Medulla oblongata (tissue), 1 donor: ENCODE measurements around the gene MRGPRG.

Experiments
- DNase-seq: peaks from one replicate; pipeline ENCODE4 v3.0.0-alpha.2; 2015; ENCODE audit errors: extremely low spot score

MRGPRG gene

DNA sequence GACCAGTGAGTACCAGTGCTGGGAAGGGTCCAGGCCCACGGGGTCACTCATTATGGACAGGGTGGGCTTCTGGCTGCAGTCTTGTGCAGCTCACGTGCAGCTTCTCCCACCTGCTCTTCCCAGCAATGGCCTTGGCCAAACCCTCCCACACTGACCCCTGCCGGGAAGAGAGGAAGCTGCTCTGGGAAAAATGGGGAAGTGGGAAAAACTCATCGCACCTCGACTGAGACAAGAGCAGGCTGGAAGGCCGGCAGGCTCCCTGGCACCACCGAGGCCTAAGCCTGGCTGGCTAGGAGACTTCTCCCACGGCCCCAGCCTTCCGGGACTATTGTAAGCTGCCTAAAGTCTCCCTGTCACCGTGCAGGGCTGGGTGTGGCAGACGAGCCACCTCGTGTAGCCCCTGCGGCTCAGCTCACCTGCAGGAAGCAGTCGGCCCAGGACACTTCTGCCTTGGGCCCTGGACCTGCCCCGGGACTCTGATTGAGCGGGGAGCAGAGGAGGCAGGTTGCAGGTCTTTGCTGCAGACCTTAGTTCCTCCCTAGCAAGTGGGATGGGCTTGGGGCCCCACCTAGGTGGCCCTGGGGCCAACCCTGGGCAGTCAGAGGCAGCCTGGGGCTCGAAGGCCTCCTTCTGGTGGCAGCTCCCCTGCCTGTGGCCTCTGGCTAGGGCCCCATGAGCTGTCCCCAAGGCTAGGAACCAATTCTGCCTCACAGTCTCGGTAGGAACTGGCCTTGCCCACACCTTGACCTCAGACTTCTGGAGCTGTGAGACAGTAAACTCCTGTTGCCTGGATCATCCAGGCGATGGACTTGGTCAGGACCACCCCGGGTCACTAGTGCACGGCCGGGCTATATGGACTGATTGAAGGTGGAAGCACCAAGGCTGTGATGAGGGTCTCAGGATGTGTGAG is 23.1 kb downstream of the MRGPRG start:
- no peak for DNase-seq

DNA sequence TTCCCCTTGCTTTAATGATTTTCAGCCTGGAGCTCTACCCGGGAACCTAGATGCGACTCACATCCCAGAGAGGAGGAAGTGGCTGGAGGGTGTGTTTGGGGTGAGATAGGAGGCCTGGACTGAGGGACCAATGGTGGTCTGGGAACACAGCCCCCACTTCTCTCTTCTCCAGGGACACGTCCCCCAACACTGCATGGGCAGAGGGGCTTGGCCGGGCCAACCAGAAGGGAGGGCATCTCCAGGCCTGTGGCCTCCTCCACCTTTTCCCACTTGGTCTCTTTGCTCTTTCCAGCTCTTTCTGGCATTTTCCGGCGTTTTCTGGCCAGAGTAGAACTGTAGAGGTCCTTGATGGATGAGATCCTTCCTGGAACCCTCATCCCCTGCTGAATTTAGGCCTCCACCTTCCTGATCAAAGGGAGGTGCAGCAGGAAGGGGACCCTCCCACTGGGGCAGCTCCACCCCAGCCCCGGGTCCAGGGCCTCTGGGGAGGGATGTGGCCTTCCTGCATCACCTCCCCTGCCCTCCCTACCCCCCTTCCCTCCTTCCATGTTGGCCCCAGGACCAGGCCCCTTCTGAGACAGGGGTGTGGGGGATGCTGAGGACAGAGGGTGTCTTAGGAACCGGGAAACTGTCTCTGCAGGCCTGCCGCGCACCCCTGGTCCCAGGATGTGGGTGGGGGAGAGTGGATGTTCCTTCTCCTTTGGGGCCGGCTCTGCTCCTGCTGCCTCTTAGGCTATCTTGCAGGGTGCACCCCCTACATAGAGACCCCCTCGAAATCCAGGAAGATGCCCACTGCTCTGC is 24.4 kb downstream of the MRGPRG start:
- no peak for DNase-seq

DNA sequence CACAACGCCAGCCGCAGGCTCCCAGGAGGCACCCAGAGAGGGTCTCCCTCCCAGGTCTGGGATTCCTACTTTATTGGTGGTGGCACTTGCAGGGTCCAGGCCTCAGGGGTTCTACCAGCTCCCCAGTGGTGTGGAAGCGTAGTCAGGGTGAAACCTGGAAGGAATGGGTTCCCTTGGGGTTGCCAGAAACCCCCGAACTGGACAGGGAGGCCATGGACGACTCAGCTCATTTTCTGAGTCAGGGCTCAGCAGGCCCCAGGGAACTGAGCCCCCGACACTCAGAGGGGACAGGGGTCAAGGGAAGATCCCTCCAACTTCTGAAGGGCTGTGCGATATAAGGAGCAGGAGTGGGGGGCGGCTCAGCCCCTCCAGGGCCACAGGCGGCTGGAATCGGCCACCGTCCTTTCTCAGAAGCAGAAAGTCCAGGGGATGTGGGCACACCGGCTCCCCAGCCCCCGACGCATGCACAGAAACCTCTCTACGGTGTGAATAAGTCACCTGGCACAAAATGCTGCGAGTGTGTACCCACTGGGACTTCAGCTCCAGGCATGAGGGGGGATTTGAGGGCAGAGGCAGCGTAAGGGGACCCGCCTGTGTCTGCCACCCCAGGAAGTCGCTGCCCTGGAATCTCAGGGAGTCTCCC is 25.1 kb downstream of the MRGPRG start:
- DNase-seq, result no peak

DNA sequence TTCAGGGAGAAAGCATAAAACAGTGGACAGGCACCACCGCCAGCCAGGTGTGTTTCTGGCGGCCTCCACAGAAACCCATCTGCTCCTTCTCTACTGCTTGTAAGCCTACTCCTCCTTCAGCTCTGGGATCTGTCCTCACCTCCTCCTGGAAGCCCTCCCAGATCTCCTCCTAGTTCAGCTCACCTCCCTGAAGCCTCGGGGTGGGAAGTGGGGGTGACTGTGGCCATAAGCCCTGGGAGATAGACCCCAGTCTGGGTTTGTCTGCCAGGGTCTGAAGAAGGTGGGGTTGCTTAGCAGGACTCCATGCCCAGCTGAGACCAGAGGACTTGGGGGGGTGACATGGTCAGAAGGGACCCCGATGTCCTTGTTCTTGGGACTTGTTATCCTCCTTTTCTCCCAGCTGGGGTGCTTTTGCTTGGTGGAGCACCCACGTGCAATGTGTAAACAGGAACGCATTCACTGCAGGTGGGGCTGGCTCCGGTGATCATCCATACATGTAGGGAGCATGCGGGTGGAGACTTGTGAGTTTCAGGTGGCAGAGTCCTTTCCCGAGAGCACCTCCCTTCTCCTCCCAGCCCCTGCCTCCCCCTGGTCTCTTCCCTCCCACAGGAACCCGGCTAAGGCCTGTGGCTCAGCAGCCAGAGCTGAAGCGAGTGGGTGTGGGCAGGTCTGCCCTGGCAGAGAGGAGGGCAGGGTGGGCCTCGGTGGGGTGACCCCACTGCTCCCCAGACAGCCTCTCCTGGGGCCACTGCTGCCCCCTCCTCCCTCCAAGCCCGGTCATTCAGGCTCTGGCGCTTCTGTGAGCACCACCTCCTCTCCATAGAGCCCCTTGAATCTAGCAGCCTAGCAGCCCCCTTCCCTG is 25.9 kb downstream of the MRGPRG start:
- DNase-seq, result no peak

DNA sequence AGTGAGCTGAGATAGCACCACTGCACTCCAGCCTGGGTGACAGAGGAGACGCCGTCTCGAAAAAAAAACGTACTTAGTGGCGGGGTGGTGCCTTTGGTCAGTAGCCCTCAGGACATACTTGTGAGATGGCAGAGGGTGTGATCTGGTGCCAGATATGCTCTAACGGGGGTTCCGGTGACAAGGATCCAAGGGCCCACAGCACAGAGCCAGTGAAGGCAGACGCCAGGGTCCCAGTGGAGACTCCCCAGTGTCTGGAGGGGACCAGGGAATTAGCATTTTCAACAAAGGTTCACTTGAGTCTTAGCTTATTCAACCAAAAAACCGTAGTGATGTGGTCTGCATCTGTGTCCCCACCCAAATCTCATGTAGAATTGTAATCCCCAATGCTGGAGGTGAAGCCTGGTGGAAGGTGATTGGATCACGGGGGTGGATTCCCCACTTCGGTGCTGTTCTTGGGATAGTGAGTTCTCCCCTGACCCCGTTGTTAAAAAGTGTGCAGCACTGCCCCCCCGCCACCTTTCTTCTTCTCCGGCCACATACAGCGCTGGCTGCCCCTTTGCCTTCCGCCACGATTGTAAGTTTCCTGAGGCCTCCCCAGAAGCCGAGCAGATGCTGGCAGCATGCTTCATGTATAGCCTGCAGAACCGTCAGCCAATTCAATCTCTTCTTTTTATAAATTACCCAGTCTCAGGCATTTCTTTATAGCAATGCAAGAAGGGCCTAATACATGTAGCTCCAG is 26.9 kb downstream of the MRGPRG start:
- DNase-seq, result no peak

DNA sequence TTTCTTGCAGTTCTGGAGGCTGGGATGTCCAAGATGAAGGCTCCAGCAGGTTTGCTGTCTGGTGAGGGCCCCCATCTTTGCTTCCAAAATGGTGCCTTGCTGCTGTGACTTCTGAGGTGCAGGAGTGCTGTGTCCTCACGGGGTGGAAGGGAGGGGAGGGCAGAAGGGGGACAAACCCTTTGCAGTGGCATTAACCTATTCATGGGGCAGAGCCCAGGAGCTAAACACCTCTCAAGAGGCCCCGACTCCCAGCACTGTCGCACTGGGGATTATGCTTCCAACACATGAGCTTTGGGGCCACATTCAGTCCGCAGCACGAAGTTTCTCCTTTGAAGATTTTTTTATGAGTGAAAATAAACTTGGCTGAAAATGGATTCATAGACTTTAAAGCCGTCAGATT is 28.0 kb downstream of the MRGPRG start:
- DNase-seq, result no peak

DNA sequence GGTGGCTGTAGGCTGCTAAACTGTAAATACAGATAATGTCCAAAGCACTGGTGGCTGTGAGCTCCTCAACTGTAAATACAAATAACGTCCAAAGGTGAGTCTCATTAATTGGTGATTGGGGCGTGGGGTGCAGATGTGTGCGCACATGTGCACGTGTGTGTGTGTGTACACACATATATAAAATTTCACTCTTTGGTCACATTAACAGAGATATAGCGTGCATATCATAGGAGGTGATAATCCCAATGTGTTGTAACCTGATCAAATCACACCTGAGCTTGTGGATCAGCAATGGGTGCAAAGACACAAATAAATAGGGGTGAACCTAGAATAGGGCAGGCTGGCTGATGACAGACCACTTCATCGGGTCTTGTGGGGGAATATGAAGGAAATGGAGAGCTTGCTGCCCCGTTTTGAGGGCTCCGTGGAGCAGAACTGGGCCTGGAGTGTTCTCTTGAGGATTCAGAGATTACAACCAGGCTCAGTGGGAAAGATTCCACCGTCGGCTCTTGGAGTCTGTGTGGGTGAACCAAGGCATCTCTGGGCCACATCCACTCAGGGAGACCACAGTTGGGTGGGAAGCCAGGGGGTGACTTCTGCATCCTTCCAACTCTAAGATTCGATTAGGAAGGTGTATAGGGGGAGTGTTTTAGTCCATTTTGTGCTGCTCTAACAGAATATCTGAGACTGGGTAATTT is 28.6 kb downstream of the MRGPRG start:
- no peak for DNase-seq

DNA sequence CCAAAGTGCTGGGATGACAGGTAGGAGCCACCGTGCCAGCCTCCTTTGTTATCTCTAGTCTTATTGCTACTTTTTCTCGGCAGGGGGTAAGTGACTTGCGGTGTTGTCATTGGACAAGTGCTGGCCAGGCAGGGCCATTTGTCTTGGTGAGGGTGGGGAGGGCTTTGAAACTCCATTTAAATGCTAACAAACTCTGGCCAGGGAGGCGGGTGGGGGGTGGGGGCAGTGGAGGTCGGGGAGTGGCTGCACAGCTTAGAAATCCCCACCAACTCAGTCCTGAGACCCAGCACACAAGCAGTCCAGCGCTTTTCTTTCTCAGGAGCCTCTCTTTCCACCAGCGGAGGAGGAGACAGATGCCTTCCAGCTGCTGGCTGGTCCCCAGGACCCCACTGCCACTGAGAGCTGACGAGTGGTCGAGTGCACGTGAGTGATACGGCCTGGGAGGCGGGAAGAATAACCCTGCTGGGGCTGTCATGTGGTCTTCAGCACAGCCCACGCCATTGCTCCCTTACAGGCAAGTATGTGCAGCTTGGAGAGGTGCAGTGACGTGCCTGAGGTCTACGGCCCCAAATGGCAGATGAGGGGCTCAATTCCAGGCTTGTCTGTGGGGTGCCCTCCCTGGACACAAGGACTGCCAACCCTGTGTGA is 29.3 kb downstream of the MRGPRG start:
- no peak for DNase-seq

DNA sequence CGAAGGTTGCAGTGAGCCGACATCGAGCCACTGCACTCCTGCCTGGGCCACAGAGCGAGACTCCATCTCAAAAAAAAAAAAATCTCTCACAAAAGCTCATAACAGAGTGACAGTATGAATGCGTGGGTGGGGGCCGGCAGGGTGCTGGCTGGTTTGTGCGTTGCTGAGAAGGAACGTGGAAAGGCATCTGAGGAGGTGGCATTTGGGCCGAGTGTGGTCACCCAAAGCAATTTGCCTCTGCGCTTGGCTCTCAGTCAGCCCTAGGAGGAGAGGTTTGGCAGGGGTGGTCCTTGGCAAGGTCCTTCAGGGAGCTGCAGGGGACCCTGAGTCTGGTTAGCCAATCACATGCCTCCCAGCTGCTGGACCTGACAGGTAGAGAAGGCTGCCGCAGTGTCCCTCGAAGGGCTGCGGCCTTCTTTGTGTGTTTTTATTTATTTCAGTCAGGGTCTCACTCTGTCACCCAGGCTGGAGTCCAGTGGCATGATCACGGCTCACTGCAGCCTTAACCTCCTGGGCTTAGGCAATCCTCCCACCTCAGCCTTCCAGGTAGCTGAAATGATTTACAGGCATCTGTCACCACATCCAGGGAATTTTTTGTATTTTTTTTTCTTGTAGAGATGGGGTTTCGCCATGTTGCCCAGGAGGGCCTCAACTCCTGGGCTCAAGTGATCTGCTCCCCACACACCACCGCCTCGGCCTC is 30.0 kb downstream of the MRGPRG start:
- no peak for DNase-seq

DNA sequence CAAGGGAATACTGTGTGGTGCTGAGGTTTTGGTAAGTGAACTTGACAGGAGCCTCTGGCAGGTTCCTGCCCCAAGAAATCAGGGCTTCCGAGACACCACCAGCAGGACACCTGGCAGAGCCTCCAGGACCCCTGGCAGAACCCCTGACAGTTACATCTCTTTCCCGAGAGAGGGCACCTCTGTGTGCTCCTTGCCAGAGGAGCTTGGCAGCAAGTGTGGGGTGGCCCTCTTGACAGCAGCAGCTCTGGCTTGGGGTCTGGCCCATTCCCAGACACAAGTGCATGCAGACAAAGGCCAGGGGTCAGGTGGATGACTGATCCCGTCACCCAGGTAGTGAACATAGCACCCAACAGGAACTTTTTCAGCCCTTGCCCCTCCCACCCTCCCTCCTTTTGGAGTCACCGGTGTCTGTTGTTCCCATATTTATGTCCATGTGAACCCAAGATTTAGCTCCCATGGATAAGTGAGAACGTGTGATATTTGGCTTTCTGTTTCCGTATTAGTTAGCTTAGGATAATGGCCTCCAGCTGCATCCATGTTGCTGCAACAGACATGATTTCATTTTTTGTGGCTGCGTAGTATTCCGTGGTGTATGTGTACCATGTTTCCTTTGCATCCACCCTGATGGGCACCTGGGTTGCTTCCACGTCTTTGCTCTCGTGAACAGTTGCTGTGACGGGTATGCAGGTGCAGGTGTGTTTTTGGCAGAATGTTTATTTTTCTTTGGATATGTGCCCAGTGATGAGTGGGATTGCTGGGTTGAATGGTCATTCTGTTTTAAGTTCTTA is 32.3 kb downstream of the MRGPRG start:
- no peak for DNase-seq

DNA sequence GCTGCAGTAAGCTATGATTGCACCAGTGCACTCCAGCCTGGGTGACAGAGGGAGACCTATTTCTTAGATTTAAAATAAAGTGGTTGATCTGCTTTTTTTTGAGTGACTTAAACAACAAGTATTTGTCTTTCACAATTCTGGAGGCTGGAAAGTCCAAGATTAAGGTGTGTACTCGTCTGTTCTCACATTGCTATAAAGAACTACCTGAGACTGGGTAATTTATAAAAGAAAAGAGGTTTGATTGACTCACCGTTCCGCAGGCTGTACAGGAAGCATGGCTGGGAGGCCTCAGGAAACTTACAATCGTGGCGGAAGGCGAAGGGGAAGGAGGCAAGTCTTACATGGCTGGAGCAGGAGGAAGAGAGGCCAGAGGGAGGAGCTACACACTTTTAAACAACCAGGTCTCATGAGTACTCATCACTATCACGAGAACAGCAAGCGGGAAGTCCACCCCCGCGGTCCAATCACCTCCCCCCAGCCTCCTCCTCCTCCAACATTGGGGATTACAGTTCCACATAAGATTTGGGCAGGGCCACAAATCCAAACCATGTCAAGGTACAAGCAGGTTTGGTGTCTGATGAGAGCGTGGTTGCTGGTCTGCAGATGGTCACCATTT is 33.8 kb downstream of the MRGPRG start:
- DNase-seq, result no peak

DNA sequence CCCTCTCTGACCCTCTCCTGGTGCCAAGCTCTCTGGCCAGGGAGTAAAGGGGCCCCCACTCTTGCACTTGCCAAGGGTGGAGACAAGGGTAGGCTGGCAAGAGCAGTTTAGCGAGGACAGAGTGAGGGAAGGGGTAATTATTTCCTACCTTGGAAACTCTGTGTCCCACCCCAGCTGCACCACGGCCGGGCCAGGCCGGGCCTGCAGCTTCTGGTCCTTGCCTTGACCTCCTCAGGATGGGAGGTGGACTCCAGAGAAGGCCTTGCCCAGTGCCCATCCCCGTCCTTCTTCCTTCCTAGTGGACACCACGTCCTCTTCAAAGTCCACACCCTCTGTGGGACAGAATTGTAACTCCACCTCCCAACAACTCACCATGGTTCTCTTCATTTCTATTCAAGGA is 35.1 kb downstream of the MRGPRG start:
- DNase-seq, result no peak

DNA sequence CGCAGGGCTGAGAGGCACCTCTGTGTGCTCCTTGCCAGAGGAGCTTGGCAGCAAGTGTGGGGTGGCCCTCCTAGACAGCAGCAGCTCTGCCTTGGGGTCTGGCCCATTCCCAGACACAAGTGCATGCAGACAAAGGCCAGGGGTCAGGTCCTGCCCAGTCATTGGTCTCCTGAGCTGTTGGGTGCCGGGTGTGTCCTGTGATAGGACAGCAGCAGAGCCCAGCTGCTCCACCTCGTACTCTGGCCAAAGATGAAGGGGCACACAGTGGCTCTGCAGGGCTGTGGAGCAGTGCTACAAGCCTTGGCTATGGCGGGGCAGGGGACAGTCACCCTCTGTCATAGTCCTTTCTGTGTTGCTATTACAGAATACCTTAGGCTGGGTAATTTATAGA is 36.2 kb downstream of the MRGPRG start:
- no peak for DNase-seq

DNA sequence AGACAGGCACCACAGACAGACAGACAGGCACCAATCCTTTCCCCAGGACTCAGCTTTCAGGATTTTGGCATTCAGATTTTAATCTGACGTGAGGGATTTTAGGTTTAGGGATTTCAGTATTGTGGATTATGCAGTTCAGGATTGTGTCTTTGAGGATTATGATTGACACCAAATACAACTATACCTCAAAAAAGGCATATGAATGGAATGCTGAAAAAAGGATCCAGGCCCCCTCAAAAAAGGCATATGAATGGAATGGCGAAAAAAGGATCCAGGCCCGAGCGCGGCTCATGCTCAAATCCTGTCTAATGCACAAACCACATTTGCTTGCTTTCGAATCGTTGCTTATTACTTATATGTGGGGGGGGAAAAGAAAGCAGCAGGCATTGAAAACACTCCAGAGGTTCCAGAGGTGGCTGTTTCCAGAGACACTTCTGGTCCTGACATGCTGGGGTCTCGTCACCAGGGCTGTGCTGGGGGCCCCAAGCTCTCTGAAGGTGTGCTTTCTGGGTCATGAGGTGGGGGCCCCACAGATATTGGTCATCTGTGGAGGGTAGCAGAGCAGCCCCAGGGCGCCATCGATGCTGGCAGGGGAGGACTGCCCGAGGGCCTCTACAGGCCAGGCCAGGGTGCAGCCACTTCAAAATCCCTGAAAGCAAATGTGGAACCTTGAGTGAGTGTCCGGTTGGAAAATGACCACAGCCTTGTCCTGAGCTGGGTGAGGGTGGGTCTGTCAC is 36.7 kb downstream of the MRGPRG start:
- no peak for DNase-seq

DNA sequence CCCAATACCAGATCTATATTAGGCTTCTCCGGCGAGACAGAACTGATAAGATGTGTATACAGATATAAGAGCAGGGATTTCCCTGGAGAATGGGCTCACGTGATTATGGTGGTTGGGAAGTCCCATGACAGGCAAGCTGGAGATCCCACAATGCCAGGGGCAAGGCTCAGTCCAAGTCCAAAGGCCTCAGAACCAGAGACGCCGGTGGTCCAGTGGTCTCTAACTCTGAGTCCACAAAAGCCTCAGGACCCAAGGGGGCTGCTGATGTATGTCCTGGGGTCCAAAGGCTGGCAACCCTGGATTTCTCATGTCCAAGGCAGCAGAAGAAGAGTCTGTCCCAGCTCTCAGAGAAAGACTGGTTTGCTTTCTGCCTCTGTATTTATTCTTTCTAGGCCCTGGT is 37.7 kb downstream of the MRGPRG start:
- DNase-seq, result no peak

DNA sequence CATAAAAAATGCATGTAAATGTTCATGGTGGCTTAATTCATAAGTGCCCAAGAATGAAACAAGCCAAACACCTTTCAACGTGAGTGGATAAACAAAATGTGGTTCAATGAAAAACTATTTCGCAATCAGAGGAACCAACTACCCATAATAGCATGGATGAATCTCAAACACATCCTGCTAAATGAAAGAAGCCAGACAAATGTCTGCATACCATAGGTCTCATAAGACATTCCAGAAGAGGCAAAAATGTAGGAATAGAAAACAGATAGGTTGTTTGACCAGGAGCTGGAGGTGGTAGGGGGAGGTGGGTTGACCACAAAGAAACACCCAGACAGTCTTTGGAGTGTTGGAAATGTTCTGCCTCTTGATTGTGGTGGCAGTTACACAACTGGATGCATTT is 40.3 kb downstream of the MRGPRG start:
- no peak for DNase-seq

DNA sequence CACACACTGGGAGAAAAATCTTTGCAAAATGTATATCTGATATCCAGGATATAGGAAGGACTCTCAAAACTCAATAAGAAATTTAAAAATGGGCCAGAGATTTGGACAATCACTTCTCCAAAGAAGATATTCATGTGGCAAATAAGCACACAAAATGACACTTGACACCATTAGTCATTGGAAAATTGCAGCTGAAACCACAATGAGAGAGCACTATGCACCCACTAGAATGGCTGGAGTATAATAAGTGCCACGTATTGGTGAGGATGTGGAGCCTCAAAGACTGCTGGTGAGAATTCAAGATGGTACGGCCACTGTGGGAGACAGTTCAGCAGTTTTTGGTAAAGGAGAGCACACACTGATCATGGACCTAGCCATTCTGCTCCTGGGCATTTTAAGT is 40.7 kb downstream of the MRGPRG start:
- DNase-seq, result no peak
